CD4-positive, alpha-beta T cell treated with Interleukin-15 for 1 hour (primary cell): ENCODE measurements around the gene RNF182.
"Not testable (repeated sequence)": the region's sequence is repeated elsewhere in the genome, so short reads cannot be mapped to it uniquely, and the experiment has no call there.

ENCODE experiments used
- DNase-seq: peaks from one replicate; pipeline ENCODE4 v3.0.0-alpha.2; 2020

RNF182 gene

GRCh38 chr6:13918686-13919250 lies 6.0 kb upstream of the RNF182 start:
- no peak for DNase-seq

DNA sequence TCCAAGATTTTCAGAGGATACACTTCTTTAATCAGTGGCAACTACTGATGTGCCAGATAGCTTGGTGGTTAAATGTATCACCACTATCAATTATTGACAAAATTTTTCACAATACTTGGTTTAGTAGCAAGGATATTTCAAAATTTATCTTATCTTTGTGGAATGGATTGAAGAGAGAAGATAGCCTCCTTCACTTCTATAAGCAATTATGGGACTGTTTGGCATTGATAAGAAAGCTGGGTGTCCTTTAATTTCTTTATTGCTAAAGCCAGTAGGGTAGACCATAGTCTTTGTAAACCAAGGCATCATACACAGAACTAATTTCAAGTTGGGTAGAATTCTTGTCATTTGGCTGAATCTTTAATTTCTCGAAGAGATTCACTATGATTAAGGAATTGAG lies 4.9 kb upstream of the RNF182 start:
- DNase-seq = no peak

GRCh38 chr6:13920552-13920951 lies 4.2 kb upstream of the RNF182 start:
- no peak for DNase-seq

- no peak for DNase-seq
Observed at GRCh38 chr6:13922750-13923149, 2.0 kb upstream of the RNF182 start.

DNA sequence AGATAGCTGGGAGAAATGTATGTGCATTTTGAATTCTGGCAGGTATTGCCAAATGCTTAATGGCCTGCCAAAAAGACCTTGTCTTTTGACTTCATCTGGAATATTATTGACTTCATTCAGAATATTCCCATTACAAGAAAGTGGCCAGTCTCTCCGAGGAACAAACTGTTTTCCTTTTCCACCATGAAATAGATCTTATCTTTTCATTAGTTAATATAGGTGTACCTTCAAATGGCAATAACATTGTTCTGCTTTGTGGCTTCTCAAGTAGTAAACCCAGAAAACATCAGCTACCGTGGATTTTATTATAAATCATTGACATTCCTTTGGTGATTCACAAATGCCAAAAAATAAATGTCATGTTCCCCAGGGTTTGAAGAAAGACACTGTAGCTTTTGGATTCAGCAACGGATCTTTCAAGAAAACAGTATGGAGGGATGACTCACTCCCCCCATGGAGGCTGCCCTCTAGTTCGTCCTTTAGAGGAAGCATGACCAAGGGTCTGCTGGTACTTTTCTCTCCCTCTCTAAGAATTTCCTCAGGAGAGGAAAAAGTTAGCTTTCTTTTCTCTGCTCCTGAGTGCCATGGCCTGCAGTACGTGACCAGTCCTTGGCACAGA lies 1.1 kb upstream of the RNF182 start:
- DNase-seq = no peak

- DNase-seq = peak; percentile 30
Observed at GRCh38 chr6:13924146-13924948, 405 bp upstream of the RNF182 start.

- DNase-seq = no peak
Observed at GRCh38 chr6:13926378-13926777, 1.6 kb downstream of the RNF182 start.

GRCh38 chr6:13927203-13927602 lies 2.5 kb downstream of the RNF182 start:
- no peak for DNase-seq

- no peak for DNase-seq
Observed at GRCh38 chr6:13929196-13929595, 4.4 kb downstream of the RNF182 start.

DNA sequence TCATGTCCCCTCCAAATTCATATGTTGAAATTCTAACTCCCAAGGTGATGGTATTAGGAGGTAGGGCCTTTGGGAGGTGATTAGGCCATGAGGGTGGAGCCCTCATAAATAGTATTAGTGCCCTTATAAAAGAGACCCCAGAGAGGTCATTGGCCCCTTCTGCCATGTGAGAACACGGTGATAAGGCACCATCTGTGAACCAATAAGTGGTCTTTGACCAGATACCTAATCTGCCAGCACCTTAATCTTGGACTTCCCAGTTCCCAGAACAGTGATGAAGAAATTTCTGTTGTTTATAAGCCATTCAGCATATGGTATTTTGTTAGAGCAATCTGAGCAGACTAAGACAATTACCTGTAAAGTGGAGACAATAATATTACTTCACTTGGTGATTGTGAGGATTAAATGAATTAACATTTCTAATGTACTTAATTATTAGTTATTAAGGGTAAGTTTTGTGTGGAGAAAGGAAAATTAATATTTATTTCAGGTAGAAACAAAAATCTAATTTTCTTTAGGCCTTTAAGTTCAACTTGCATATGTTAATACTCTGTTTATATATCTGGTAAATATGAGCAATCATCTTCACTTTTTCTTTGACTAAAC lies 7.1 kb downstream of the RNF182 start:
- DNase-seq = no peak

GRCh38 chr6:13932785-13933184 lies 8.0 kb downstream of the RNF182 start:
- no peak for DNase-seq

DNA sequence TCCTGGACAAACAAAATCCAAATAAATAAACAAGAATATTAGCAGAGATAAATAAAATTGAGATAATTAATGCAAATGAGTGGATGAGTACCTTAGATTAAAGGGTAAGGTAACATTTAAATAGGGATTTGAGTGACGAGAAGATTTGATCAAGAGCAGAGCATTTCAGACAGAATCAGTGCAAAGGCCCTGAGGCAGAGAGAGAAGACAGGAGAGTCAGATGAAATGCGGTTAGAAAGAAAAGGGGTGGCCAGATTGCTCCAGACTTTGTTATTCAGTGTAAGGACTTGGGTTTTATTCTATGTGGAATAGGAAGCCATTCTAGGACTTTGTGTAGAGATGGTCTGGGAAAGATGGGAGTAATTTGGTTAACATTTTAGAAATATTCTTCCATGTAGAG lies 10.0 kb downstream of the RNF182 start:
- DNase-seq = no peak

GRCh38 chr6:13935190-13935880 lies 10.6 kb downstream of the RNF182 start:
- DNase-seq = no peak

GRCh38 chr6:13935881-13936261 lies 11.1 kb downstream of the RNF182 start:
- DNase-seq = not testable (repeated sequence)

GRCh38 chr6:13941902-13942301 lies 17.1 kb downstream of the RNF182 start:
- no peak for DNase-seq

GRCh38 chr6:13943943-13944342 lies 19.2 kb downstream of the RNF182 start:
- DNase-seq = no peak

DNA sequence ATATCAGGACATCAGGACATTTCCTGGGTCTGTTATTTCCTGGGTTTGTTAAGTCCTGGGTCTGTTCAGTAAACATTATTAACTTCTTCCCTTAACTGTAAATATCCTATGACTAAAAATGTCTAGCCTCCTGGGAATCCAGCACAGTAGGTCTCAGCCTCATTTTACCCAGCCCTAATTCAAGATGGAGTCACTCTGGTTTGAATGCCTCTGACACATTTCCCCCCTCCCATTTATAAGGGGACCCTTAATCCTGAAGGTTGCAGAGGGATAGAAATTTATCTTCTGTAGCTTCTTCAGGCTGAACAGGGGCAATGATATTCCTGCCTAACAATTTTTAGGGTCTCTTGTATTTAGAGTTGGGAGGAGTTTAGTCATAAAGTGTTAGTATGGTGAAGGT lies 21.8 kb downstream of the RNF182 start:
- no peak for DNase-seq

DNA sequence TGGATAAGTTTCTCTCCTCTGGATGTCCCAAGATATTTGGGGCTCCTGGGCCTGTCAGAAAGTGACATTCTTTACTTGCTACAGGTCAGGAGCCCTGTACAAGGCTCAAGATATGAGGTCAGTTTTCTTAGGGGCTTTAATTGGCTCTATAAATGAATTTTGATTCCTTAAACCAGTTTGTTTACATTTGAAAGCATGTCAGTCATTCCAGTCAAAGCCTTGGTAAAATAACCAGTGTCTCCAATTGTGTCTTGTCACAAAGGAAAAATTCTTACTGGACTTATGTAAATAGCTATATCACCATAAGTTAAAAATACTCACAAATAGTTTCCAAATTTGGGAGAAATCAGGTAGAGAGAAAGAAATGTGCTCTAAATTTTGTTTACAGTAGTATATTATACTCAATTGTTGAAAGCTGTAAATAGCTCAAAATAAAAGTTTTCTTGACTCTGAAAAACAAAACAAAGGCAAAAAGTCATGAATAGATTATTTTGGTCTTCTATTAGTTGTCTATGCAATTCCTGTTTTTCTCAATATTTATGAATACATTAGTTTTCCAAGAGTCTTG lies 22.9 kb downstream of the RNF182 start:
- DNase-seq = no peak

DNA sequence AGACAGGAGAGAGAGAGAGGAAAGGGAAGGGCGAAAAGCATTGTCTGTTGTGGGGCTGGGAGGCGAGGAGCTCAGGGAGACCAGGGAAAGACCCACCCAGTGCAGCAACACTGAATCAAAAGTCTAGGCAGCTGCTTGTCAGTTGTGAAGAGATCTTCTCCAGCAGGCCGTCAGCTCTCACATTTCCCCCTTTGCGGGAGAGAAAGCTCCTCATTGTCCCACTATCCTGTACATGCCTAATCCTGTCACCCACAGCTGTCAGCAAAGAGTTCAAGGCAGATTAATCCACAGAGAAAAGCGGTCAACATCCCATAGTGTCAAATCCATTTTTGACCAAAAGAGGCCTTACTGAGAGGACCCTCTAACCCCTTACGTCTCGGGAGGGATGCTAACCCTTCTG lies 27.3 kb downstream of the RNF182 start:
- no peak for DNase-seq

DNA sequence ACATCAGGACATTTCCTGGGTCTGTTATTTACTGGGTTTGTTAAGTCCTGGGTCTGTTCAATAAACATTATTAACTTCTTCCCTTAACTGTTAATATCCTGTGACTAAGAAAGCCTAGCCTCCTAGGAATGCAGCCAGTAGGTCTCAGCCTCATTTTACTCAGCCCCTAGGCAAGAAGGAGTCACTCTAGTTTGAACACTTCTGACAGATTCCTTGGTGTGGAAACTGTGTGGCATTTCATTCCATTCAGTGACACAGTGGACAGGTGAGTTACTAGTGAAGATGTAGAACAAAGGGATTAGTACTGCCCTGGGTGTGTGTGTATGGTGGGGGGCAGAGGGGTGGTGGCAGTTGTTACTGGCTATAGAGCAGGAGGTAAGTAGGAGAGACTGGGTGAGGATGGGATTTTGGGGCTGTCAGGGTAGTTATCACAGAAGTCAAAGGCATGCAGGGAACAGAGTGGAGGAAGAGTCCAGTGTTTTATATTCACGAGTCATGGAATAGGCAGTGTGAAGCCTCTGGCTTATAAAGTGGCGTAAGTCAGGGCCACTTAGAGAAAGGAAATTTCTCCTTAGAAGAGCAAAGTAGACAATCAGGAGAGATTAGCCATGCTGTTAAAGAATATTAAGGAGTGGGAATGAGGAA lies 28.4 kb downstream of the RNF182 start:
- DNase-seq = no peak

DNA sequence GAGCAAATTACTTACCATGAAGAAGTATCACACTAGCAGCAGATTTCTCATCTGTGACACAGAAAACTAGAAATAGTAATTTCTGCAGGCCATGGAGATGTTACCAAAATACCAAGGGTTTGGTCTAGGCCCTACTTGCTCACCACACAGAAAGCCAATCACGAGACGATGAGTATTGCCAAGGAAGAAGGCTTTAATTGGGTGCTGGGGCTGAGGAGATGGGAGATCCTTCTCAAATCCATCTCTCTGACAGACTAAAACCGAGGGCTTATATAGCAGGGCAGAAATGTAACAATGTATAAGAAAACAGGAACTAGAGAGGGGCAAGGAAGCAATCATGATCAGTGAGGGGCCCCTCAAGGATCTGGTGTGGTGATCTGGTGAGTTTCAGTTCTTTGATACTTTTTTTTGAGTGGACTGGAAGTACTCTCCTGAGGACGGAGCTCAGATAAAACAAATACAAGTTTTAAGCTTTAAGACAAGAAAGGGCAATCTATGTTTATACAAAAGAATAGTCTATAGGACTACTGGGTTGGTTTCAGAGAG lies 40.9 kb downstream of the RNF182 start:
- DNase-seq = no peak

DNA sequence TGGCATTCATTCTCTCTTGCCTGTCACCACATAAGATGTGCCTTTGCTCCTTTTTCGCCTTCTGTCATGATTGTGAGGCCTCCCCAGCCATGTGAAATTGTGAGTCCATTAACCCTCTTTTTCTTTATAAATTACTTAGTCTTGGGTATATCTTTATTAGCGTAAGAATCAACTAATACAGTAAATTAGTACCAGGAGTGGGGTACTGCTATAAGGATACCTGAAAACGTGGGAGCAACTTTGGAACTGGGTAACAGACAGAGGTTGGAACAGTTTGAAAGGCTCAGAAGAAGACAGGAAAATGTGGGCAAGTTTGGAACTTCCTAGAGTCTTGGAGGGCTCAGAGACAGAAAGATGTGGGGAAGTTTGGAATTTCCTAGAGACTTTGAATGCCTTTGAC lies 46.6 kb downstream of the RNF182 start:
- DNase-seq = no peak
